ENCODE results near the gene PCBP3. TPM values are rescaled to one million over a fixed set of nuclear protein-coding genes. Genes with fewer than 3 reads are reported as not detected.

The PCBP3 gene
- total RNA-seq, 1 donor from 2014 or later: 3.8 TPM

- DNase-seq: no peak
Observed at GRCh38 chr21:45910548-45911221, 267.2 kb downstream of the PCBP3 start.

GRCh38 chr21:45911806-45912325 is 268.3 kb downstream of the PCBP3 start:
- no peaks in the 10 kb centered on the region for H3K9me3 ChIP-seq
- H3K4me3 ChIP-seq: no peak overlapping the region
- intact Hi-C loops (cut with DNase I): no loop called here
- H3K36me3 ChIP-seq: no peaks in the 10 kb centered on the region
- no peak for TF ChIP-seq CTCF (IDR thresholded peaks at IDR 0.05)
- DNase-seq (no peak), ATAC-seq (no peak)
- no peak overlapping the region for H3K27ac ChIP-seq
- H3K4me1 ChIP-seq: no peaks in the 10 kb centered on the region
- no peaks in the 10 kb centered on the region for H3K27me3 ChIP-seq

More at GRCh38 chr21:45910548-45911221, 267.2 kb downstream of the PCBP3 start:
- no peaks in the 10 kb centered on the region for H3K4me1 ChIP-seq
- H3K27ac ChIP-seq: no peak overlapping the region
- no peak overlapping the region for H3K4me3 ChIP-seq
- no peak for TF ChIP-seq CTCF (IDR thresholded peaks at IDR 0.05)
- no peak for ATAC-seq
- H3K9me3 ChIP-seq: no peaks in the 10 kb centered on the region
- intact Hi-C loops (cut with DNase I): no loop called here
- no peaks in the 10 kb centered on the region for H3K27me3 ChIP-seq
- H3K36me3 ChIP-seq: no peaks in the 10 kb centered on the region

- Histone ChIP-seq H3K27ac (no peak overlapping the region), H3K9me3 (no peaks in the 10 kb centered on the region), H3K36me3 (no peaks in the 10 kb centered on the region), H3K4me1 (no peaks in the 10 kb centered on the region), H3K27me3 (no peaks in the 10 kb centered on the region), H3K4me3 (no peak overlapping the region)
- no peak for DNase-seq
- ATAC-seq: no peak
- intact Hi-C loops (cut with DNase I): no loop called here
- no peak for TF ChIP-seq CTCF (IDR thresholded peaks at IDR 0.05)
Observed at GRCh38 chr21:45912611-45913417, 269.3 kb downstream of the PCBP3 start.

GRCh38 chr21:45913418-45913765 is 269.9 kb downstream of the PCBP3 start:
- Histone ChIP-seq H3K9me3 (no peaks in the 10 kb centered on the region), H3K4me1 (no peaks in the 10 kb centered on the region), H3K36me3 (no peaks in the 10 kb centered on the region), H3K4me3 (no peak overlapping the region), H3K27me3 (no peaks in the 10 kb centered on the region), H3K27ac (no peak overlapping the region)
- intact Hi-C loops (cut with DNase I): no loop called here
- ATAC-seq (no peak), DNase-seq (no peak)
- no peak for TF ChIP-seq CTCF (IDR thresholded peaks at IDR 0.05)

- intact Hi-C loops (cut with DNase I): no loop called here
- TF ChIP-seq CTCF (IDR thresholded peaks at IDR 0.05): no peak
- no peaks in the 10 kb centered on the region for H3K9me3 ChIP-seq
- no peak overlapping the region for H3K4me3 ChIP-seq
- DNase-seq (no peak), ATAC-seq (no peak)
- H3K27me3 ChIP-seq: no peaks in the 10 kb centered on the region
- H3K4me1 ChIP-seq: no peaks in the 10 kb centered on the region
- no peak overlapping the region for H3K27ac ChIP-seq
- no peaks in the 10 kb centered on the region for H3K36me3 ChIP-seq
Observed at GRCh38 chr21:45913886-45914285, 270.4 kb downstream of the PCBP3 start.
